Naive thymus-derived CD4-positive, alpha-beta T cell (primary cell): ENCODE results near the gene NFKBIA. TPM values are rescaled to one million over a fixed set of nuclear protein-coding genes. Genes with fewer than 3 reads are reported as not detected.

Experiments used
- ATAC-seq: fragments of 150-1000 bp; cut with Tn5 transposase; 2 replicates; pipeline ENCODE4 v1.10.0; 2021; ENCODE audit warnings: mild to moderate bottlenecking, moderate library complexity
- CTCF ChIA-PET: fragments of 350-600 bp; sonication (Branson Sonifier 250); formaldehyde crosslinking; loops from one replicate; lab custom pipeline; 2021; ENCODE audit warnings: antibody characterized with exemption; lab: Charles Lee
- POLR2A ChIA-PET: fragments of 350-600 bp; sonication (Branson Sonifier 250); formaldehyde crosslinking; loops from one replicate; lab custom pipeline; 2021; ENCODE audit warnings: antibody characterized with exemption, inconsistent platforms; lab: Charles Lee
- DNase-seq, 9 donors: peaks; one replicate each; pipeline versions ENCODE4 v3.0.0 to v3.0.0-alpha.2; 2020 to 2022; ENCODE audit warnings: mixed read lengths in 1 of 9
- H3K27ac ChIP-seq: one replicate; pipeline ENCODE4 v1.7.0; 2013; ENCODE audit warnings: mild to moderate bottlenecking, low read depth, low read length, moderate library complexity
- H3K27me3 ChIP-seq, 2 donors: one replicate each; pipeline ENCODE4 v1.7.0; 2013; ENCODE audit warnings: low read length in 2 of 2, mild to moderate bottlenecking in 2 of 2, moderate library complexity in 2 of 2; ENCODE audit not compliant: control insufficient read depth in 2 of 2, insufficient read depth in 2 of 2
- H3K36me3 ChIP-seq, 3 experiments: 1 replicate in 2 of 3; 2 replicates in 1 of 3; pipeline ENCODE4 v1.7.0; 2013; ENCODE audit warnings: low read length in 3 of 3, mild to moderate bottlenecking in 3 of 3, moderate library complexity in 1 of 3; ENCODE audit not compliant: insufficient read depth in 3 of 3, control insufficient read depth in 2 of 3
- H3K4me1 ChIP-seq, 2 donors: one replicate each; pipeline ENCODE4 v1.7.0; 2013; ENCODE audit warnings: low read length in 2 of 2, mild to moderate bottlenecking in 2 of 2, moderate library complexity in 1 of 2; ENCODE audit not compliant: control insufficient read depth in 2 of 2, insufficient read depth in 2 of 2
- H3K4me3 ChIP-seq: 2 replicates; pipeline ENCODE4 v1.7.0; 2013; ENCODE audit warnings: mild to moderate bottlenecking, low read length
- H3K9me3 ChIP-seq, 3 experiments: 1 replicate in 2 of 3; 2 replicates in 1 of 3; pipeline ENCODE4 v1.7.0; 2013; ENCODE audit warnings: low read length in 3 of 3; ENCODE audit not compliant: control insufficient read depth in 2 of 3
- H3K27ac Mint-ChIP-seq, 9 donors: one replicate each; pipeline ENCODE4 v1.8.0; 2020 to 2022; ENCODE audit warnings: mixed read lengths in 9 of 9, mild to moderate bottlenecking in 8 of 9, moderate library complexity in 5 of 9, inconsistent platforms in 2 of 9
- H3K27me3 Mint-ChIP-seq, 5 donors: one replicate each; pipeline ENCODE4 v1.8.0; 2021 to 2022; ENCODE audit warnings: mixed read lengths in 5 of 5, mild to moderate bottlenecking in 1 of 5
- H3K36me3 Mint-ChIP-seq, 5 donors: one replicate each; pipeline ENCODE4 v1.8.0; 2020 to 2022; ENCODE audit warnings: mixed read lengths in 5 of 5, mild to moderate bottlenecking in 3 of 5, inconsistent platforms in 1 of 5
- H3K4me1 Mint-ChIP-seq, 7 donors: one replicate each; pipeline ENCODE4 v1.8.0; 2020 to 2022; ENCODE audit warnings: mixed read lengths in 7 of 7, mild to moderate bottlenecking in 3 of 7, inconsistent platforms in 1 of 7
- H3K4me3 Mint-ChIP-seq, 10 donors: one replicate each; pipeline ENCODE4 v1.8.0; 2020 to 2022; ENCODE audit warnings: mild to moderate bottlenecking in 10 of 10, mixed read lengths in 10 of 10, moderate library complexity in 6 of 10, inconsistent platforms in 2 of 10
- H3K9me3 Mint-ChIP-seq, 11 donors: one replicate each; pipeline ENCODE4 v1.8.0; 2020 to 2022; ENCODE audit warnings: mixed read lengths in 11 of 11, mild to moderate bottlenecking in 4 of 11, inconsistent platforms in 1 of 11, moderate library complexity in 1 of 11
- intact Hi-C, 2 donors: fragments of 100-400 bp; cut with micrococcal nuclease; formaldehyde crosslinking; loops; one replicate each; pipeline ENCODE4 v1.15.1; 2023
- polyA plus RNA-seq, 2 donors: library from polyadenylated mRNA; unstranded; fragments of 300-500 nt; fragmentation: Illumina TruSeq; gene quantifications; one replicate each; pipeline ENCODE4 v1.2.3, GENCODE V29; 2021
- total RNA-seq, 6 experiments: library from RNA in 5 of 6; stranded (reverse) in 5 of 6; gene quantifications; 1 replicate in 5 of 6; 2 replicates in 1 of 6; pipeline ENCODE4 v1.2.3 and lab custom pipeline; 2021 to 2026

The NFKBIA gene
- total and polyA plus RNA-seq, 7 experiments from 2014 or later, result 144 to 1,533 (median 246) TPM

- Mint-ChIP-seq H3K27me3 (peaks cover 0 to 7% (median 0%) of the 10 kb centered on the region in 5 donors), H3K4me1 (peaks cover 29 to 47% (median 45%) of the 10 kb centered on the region in 7 donors), H3K27ac (peak overlapping the region in 4 of 9 donors; percentile 12 to 93 (median 57)), H3K9me3 (peaks cover 0 to 4% (median 0%) of the 10 kb centered on the region in 11 donors), H3K4me3 (no peak overlapping the region), H3K36me3 (no peaks in the 10 kb centered on the region)
- DNase-seq, result no peak
- ChIA-PET POLR2A (interaction anchor here (0.6 to 7.1 kb wide), 3 partner anchors 10 to 820 kb away, joined by 3 to 103 read pairs (median 4); partner anchors contain the start of gene NFKBIA), CTCF (interaction anchor here (0.8 to 5.5 kb wide), 7 partner anchors 10 to 742 kb away, joined by 3 to 47 read pairs (median 4); partner anchors contain the start of gene NFKBIA)
- intact Hi-C loops, result no loop called here
- Histone ChIP-seq H3K36me3 (no peaks in the 10 kb centered on the region), H3K4me1 (peaks cover 31 to 32% of the 10 kb centered on the region in 2 donors), H3K4me3 (no peak overlapping the region), H3K27me3 (no peaks in the 10 kb centered on the region), H3K27ac (no peak overlapping the region), H3K9me3 (no peaks in the 10 kb centered on the region)
- no peak for ATAC-seq
These were observed 9.8 kb upstream of the NFKBIA start for GRCh38 chr14:35414365-35414764.

GRCh38 chr14:35412272-35413056, 7.9 kb upstream of the NFKBIA start:
- no peaks in the 10 kb centered on the region for H3K27me3 ChIP-seq
- Mint-ChIP-seq H3K4me1 (peaks cover 24 to 43% (median 39%) of the 10 kb centered on the region in 7 donors), H3K9me3 (peaks cover 0 to 4% (median 0%) of the 10 kb centered on the region in 11 donors), H3K36me3 (no peaks in the 10 kb centered on the region), H3K27ac (peak overlapping the region in 1 of 9 donors; percentile 47), H3K27me3 (peaks cover 0 to 6% (median 0%) of the 10 kb centered on the region in 5 donors), H3K4me3 (no peak overlapping the region)
- H3K9me3 ChIP-seq, result no peaks in the 10 kb centered on the region
- no peak overlapping the region for H3K4me3 ChIP-seq
- peaks cover 20 to 27% of the 10 kb centered on the region in 2 donors for H3K4me1 ChIP-seq
- ChIA-PET POLR2A (interaction anchor here (0.9 to 7.1 kb wide), 5 partner anchors 8 to 366 kb away, joined by 3 to 103 read pairs (median 3); partner anchors contain the start of genes FAM177A1, NFKBIA, PPP2R3C and PRORP), CTCF (interaction anchor here (0.6 to 5.5 kb wide), 14 partner anchors 8 to 740 kb away, joined by 3 to 47 read pairs (median 4); partner anchors contain the start of genes NFKBIA, PPP2R3C and PRORP)
- ATAC-seq (no peak), DNase-seq (no peak)
- intact Hi-C loops, result loop anchor here (1.0 to 2.0 kb wide), 4 partner anchors 183 to 740 kb away; no protein-coding TSS in a partner anchor
- H3K36me3 ChIP-seq, result no peaks in the 10 kb centered on the region
- H3K27ac ChIP-seq, result no peak overlapping the region

GRCh38 chr14:35410858-35411257, 6.3 kb upstream of the NFKBIA start:
- Histone ChIP-seq H3K4me3 (no peak overlapping the region), H3K36me3 (no peaks in the 10 kb centered on the region), H3K27me3 (no peaks in the 10 kb centered on the region), H3K4me1 (peaks cover 10 to 19% of the 10 kb centered on the region in 2 donors), H3K9me3 (no peaks in the 10 kb centered on the region), H3K27ac (no peak overlapping the region)
- ChIA-PET POLR2A (interaction anchor here (1.2 to 1.7 kb wide), 2 partner anchors 43 to 289 kb away, joined by 3 read pairs; partner anchors contain the start of genes PPP2R3C and PRORP), CTCF (interaction anchor here (0.9 to 1.5 kb wide), 4 partner anchors 149 to 738 kb away, joined by 3 to 6 read pairs (median 4); no protein-coding TSS in a partner anchor)
- Mint-ChIP-seq H3K27me3 (peaks cover 0 to 4% (median 0%) of the 10 kb centered on the region in 5 donors), H3K27ac (no peak overlapping the region), H3K36me3 (no peaks in the 10 kb centered on the region), H3K4me3 (no peak overlapping the region), H3K4me1 (peaks cover 17 to 40% (median 37%) of the 10 kb centered on the region in 7 donors), H3K9me3 (peaks cover 0 to 4% (median 0%) of the 10 kb centered on the region in 11 donors)
- DNase-seq (no peak), ATAC-seq (no peak)
- intact Hi-C loops, result no loop called here

GRCh38 chr14:35409595-35409994, 5.0 kb upstream of the NFKBIA start:
- ATAC-seq (no peak), DNase-seq (no peak)
- H3K27ac ChIP-seq, result no peak overlapping the region
- no peaks in the 10 kb centered on the region for H3K36me3 Mint-ChIP-seq
- H3K4me1 ChIP-seq, result peaks cover 9 to 19% of the 10 kb centered on the region in 2 donors
- H3K36me3 ChIP-seq, result no peaks in the 10 kb centered on the region
- CTCF ChIA-PET, result interaction anchor here (0.6 to 2.5 kb wide), 8 partner anchors 8 to 269 kb away, joined by 3 to 12 read pairs (median 4); no protein-coding TSS in a partner anchor
- intact Hi-C loops, result loop anchor here in 1 of 2 donors (10.0 kb wide), 1 partner anchor 875 kb away; the partner anchor contains the start of gene EAPP
- H3K4me3 Mint-ChIP-seq, result no peak overlapping the region
- H3K4me1 Mint-ChIP-seq, result peaks cover 14 to 38% (median 35%) of the 10 kb centered on the region in 7 donors
- POLR2A ChIA-PET, result interaction anchor here (0.7 kb wide), 1 partner anchor 117 kb away, joined by 4 read pairs; the partner anchor contains the start of gene PSMA6
- H3K9me3 Mint-ChIP-seq, result peaks cover 0 to 4% (median 0%) of the 10 kb centered on the region in 11 donors
- no peaks in the 10 kb centered on the region for H3K9me3 ChIP-seq
- peaks cover 0 to 3% (median 0%) of the 10 kb centered on the region in 5 donors for H3K27me3 Mint-ChIP-seq
- no peak overlapping the region for H3K27ac Mint-ChIP-seq
- no peaks in the 10 kb centered on the region for H3K27me3 ChIP-seq
- H3K4me3 ChIP-seq, result no peak overlapping the region

- Mint-ChIP-seq H3K9me3 (peaks cover 0 to 4% (median 0%) of the 10 kb centered on the region in 11 donors), H3K27ac (no peak overlapping the region), H3K4me3 (no peak overlapping the region), H3K36me3 (peaks cover 0 to 9% (median 6%) of the 10 kb centered on the region in 5 donors), H3K27me3 (peaks cover 0 to 2% (median 0%) of the 10 kb centered on the region in 5 donors), H3K4me1 (peaks cover 13 to 35% (median 31%) of the 10 kb centered on the region in 7 donors)
- DNase-seq (no peak), ATAC-seq (no peak)
- Histone ChIP-seq H3K4me3 (no peak overlapping the region), H3K36me3 (peaks cover 0 to 6% (median 5%) of the 10 kb centered on the region in 3 experiments), H3K27ac (no peak overlapping the region), H3K4me1 (peaks cover 12 to 17% of the 10 kb centered on the region in 2 donors), H3K27me3 (no peaks in the 10 kb centered on the region), H3K9me3 (no peaks in the 10 kb centered on the region)
- POLR2A ChIA-PET, result interaction anchor here (1.2 kb wide), 1 partner anchor 425 kb away, joined by 4 read pairs; the partner anchor contains the start of gene SRP54
- intact Hi-C loops, result loop anchor here in 1 of 2 donors (10.0 kb wide), 1 partner anchor 873 kb away; the partner anchor contains the start of gene EAPP
- CTCF ChIA-PET, result interaction anchor here (0.7 to 2.5 kb wide), 7 partner anchors 9 to 267 kb away, joined by 3 to 14 read pairs (median 4); partner anchors contain the start of gene PSMA6
These were observed 3.5 kb upstream of the NFKBIA start for GRCh38 chr14:35408026-35408425.

GRCh38 chr14:35407306-35407630, 2.7 kb upstream of the NFKBIA start:
- H3K4me1 ChIP-seq, result peaks cover 19 to 23% of the 10 kb centered on the region in 2 donors
- POLR2A ChIA-PET, result no interaction called here
- no peaks in the 10 kb centered on the region for H3K27me3 ChIP-seq
- Mint-ChIP-seq H3K4me3 (no peak overlapping the region), H3K27me3 (peaks cover 0 to 2% (median 0%) of the 10 kb centered on the region in 5 donors), H3K4me1 (peaks cover 18 to 38% (median 36%) of the 10 kb centered on the region in 7 donors), H3K9me3 (peaks cover 0 to 4% (median 0%) of the 10 kb centered on the region in 11 donors), H3K27ac (peak overlapping the region in 4 of 9 donors; percentile 12 to 49 (median 26)), H3K36me3 (peaks cover 0 to 17% (median 14%) of the 10 kb centered on the region in 5 donors)
- H3K27ac ChIP-seq, result no peak overlapping the region
- H3K9me3 ChIP-seq, result no peaks in the 10 kb centered on the region
- CTCF ChIA-PET, result interaction anchor here (0.5 to 2.5 kb wide), 6 partner anchors 10 to 178 kb away, joined by 3 to 14 read pairs (median 4); partner anchors contain the start of gene PSMA6
- DNase-seq, result no peak
- H3K36me3 ChIP-seq, result peaks cover 4 to 13% (median 13%) of the 10 kb centered on the region in 3 experiments
- no peak overlapping the region for H3K4me3 ChIP-seq
- intact Hi-C loops, result loop anchor here (1.0 to 10.0 kb wide), 9 partner anchors 9 to 872 kb away; partner anchors contain the start of gene EAPP (in 1 of the 2)
- ATAC-seq, result no peak
